NT2/D1 (cell line): ENCODE measurements around the gene PHF13.

Source experiments
- DNase-seq: peaks from one replicate; pipeline ENCODE4 v3.0.0-alpha.2; 2011; ENCODE audit warnings: low read depth, low spot score
- H3K27me3 ChIP-seq: 2 replicates; pipeline ENCODE4 v1.6.0; 2011; ENCODE audit warnings: mild to moderate bottlenecking; ENCODE audit not compliant: insufficient read length, insufficient read depth
- H3K36me3 ChIP-seq: 2 replicates; pipeline ENCODE4 v1.6.1; 2011; ENCODE audit warnings: mild to moderate bottlenecking, low read length, mixed read lengths; ENCODE audit not compliant: insufficient read depth, insufficient read length
- H3K4me1 ChIP-seq: 2 replicates; pipeline ENCODE4 v1.5.1; 2011; ENCODE audit not compliant: insufficient read depth, insufficient read length
- H3K4me3 ChIP-seq: 2 replicates; pipeline ENCODE4 v1.5.1; 2011; ENCODE audit warnings: low read depth; ENCODE audit not compliant: insufficient read length
- H3K9ac ChIP-seq: 2 replicates; pipeline ENCODE4 v1.6.0; 2011; ENCODE audit warnings: low read depth; ENCODE audit not compliant: insufficient read length
- H3K9me3 ChIP-seq: 2 replicates; pipeline ENCODE4 v1.5.1; 2011; ENCODE audit warnings: mild to moderate bottlenecking, low read length; ENCODE audit not compliant: insufficient read depth
- SUZ12 ChIP-seq: IDR thresholded peaks from 2 replicates; pipeline ENCODE4 v1.6.1; 2011; ENCODE audit not compliant: insufficient read length, insufficient read depth; ENCODE audit errors: extremely low read depth
- YY1 ChIP-seq: IDR thresholded peaks from 2 replicates; pipeline ENCODE4 v1.6.1; 2011; ENCODE audit not compliant: insufficient read length, insufficient read depth
- ZNF274 ChIP-seq: IDR thresholded peaks from 2 replicates; pipeline ENCODE4 v1.6.1; 2011; ENCODE audit warnings: mild to moderate bottlenecking, low read depth, low read length

The PHF13 gene

GRCh38 chr1:6582370-6582769 is 31.2 kb upstream of the PHF13 start:
- Histone ChIP-seq H3K27me3 (no peaks in the 10 kb centered on the region), H3K9ac (no peak overlapping the region), H3K4me3 (no peak overlapping the region), H3K36me3 (peaks cover 12% of the 10 kb centered on the region), H3K4me1 (peaks cover 9% of the 10 kb centered on the region), H3K9me3 (no peaks in the 10 kb centered on the region)
- no peak for TF ChIP-seq SUZ12
- TF ChIP-seq YY1 = no peak
- TF ChIP-seq ZNF274 = no peak
- DNase-seq = no peak

- H3K9ac ChIP-seq = no peak overlapping the region
- peaks cover 32% of the 10 kb centered on the region for H3K36me3 ChIP-seq
- H3K4me1 ChIP-seq = peaks cover 3% of the 10 kb centered on the region
- no peaks in the 10 kb centered on the region for H3K9me3 ChIP-seq
- TF ChIP-seq SUZ12 (no peak), YY1 (no peak), ZNF274 (no peak)
- DNase-seq = no peak
- H3K4me3 ChIP-seq = no peak overlapping the region
- no peaks in the 10 kb centered on the region for H3K27me3 ChIP-seq
These were observed 29.1 kb upstream of the PHF13 start for GRCh38 chr1:6584126-6585080.

- H3K4me1 ChIP-seq = peaks cover 3% of the 10 kb centered on the region
- H3K9me3 ChIP-seq = no peaks in the 10 kb centered on the region
- TF ChIP-seq YY1 (no peak), SUZ12 (no peak), ZNF274 (no peak)
- no peak for DNase-seq
- no peak overlapping the region for H3K9ac ChIP-seq
- H3K27me3 ChIP-seq = no peaks in the 10 kb centered on the region
- no peak overlapping the region for H3K4me3 ChIP-seq
- peaks cover 40% of the 10 kb centered on the region for H3K36me3 ChIP-seq
These were observed 28.3 kb upstream of the PHF13 start for GRCh38 chr1:6585081-6585722.

GRCh38 chr1:6585841-6586240 is 27.7 kb upstream of the PHF13 start:
- Histone ChIP-seq H3K36me3 (peaks cover 46% of the 10 kb centered on the region), H3K4me1 (peaks cover 3% of the 10 kb centered on the region), H3K27me3 (no peaks in the 10 kb centered on the region), H3K4me3 (no peak overlapping the region), H3K9ac (no peak overlapping the region), H3K9me3 (no peaks in the 10 kb centered on the region)
- DNase-seq = no peak
- TF ChIP-seq SUZ12 (no peak), ZNF274 (no peak), YY1 (no peak)

GRCh38 chr1:6586404-6586816 is 27.1 kb upstream of the PHF13 start:
- H3K27me3 ChIP-seq = no peaks in the 10 kb centered on the region
- TF ChIP-seq SUZ12 (no peak), ZNF274 (no peak), YY1 (no peak)
- H3K4me3 ChIP-seq = no peak overlapping the region
- H3K9me3 ChIP-seq = no peaks in the 10 kb centered on the region
- H3K9ac ChIP-seq = no peak overlapping the region
- peaks cover 3% of the 10 kb centered on the region for H3K4me1 ChIP-seq
- no peak for DNase-seq
- peaks cover 51% of the 10 kb centered on the region for H3K36me3 ChIP-seq

GRCh38 chr1:6587261-6588005 is 26.1 kb upstream of the PHF13 start:
- H3K4me1 ChIP-seq = peaks cover 3% of the 10 kb centered on the region
- no peaks in the 10 kb centered on the region for H3K27me3 ChIP-seq
- H3K4me3 ChIP-seq = no peak overlapping the region
- DNase-seq = no peak
- H3K36me3 ChIP-seq = peaks cover 53% of the 10 kb centered on the region
- no peak for TF ChIP-seq SUZ12
- no peak for TF ChIP-seq ZNF274
- TF ChIP-seq YY1 = no peak
- H3K9ac ChIP-seq = no peak overlapping the region
- H3K9me3 ChIP-seq = no peaks in the 10 kb centered on the region
